Large intestine (tissue), 3 donors: ENCODE measurements around the gene DKK3. TPM values are rescaled to one million over a fixed set of nuclear protein-coding genes. Genes with fewer than 3 reads are reported as not detected.
A peak's percentile ranks its signal among the peaks of the same experiment; 100 is the strongest.

Experiments
- DNase-seq, 2 donors: peaks; one replicate each; pipeline versions ENCODE4 v3.0.0 to v3.0.0-alpha.2; 2013
- H3K27ac ChIP-seq: one replicate; pipeline ENCODE4 v1.5.1; 2013; ENCODE audit warnings: low read length
- H3K27me3 ChIP-seq: 2 replicates; pipeline ENCODE4 v1.6.1; 2013; ENCODE audit warnings: low read length; ENCODE audit not compliant: control insufficient read depth, insufficient read depth
- H3K36me3 ChIP-seq: 2 replicates; pipeline ENCODE4 v1.6.1; 2013; ENCODE audit warnings: low read length; ENCODE audit not compliant: control insufficient read depth, insufficient read depth
- H3K4me1 ChIP-seq: one replicate; pipeline ENCODE4 v1.6.1; 2013; ENCODE audit warnings: low read length; ENCODE audit not compliant: control insufficient read depth, insufficient read depth
- H3K4me3 ChIP-seq: one replicate; pipeline ENCODE4 v1.5.1; 2013; ENCODE audit warnings: low read length
- H3K9me3 ChIP-seq: one replicate; pipeline ENCODE4 v1.6.1; 2013; ENCODE audit warnings: mild to moderate bottlenecking, low read depth, low read length, moderate library complexity; ENCODE audit not compliant: control insufficient read depth
- WGBS: methylation state at CpG from one replicate; pipeline ENCODE4 v1.1.5; 2013; ENCODE audit warnings: low lambda C conversion rate; ENCODE audit not compliant: insufficient coverage; 5-methylcytosine and 5-hydroxymethylcytosine counted together
- polyA plus RNA-seq: library from polyadenylated mRNA; unstranded; fragments of 120-200 nt; gene quantifications from one replicate; pipeline ENCODE4 v1.2.1, GENCODE V29; 2013

DKK3 gene
- polyA plus RNA-seq, 1 donor, result 31.4 TPM

DNA sequence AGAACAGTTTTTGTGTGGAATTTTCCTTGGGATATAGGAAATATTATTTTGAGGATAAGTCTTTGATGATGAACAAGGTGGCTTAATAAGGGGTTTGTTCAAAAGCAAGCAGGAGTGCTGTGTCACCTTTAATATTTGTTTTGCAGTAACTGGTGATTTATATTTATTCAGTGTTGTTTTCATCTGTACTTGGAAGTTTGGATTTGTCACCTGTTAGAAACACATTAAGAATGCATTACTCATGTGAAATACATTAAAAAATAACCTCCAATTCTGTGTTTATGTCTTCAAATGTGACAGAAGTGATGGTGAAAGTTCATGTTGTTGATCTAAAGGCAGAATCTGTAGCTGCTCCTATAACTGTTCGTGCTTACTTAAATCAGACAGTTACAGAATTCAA lies 70.5 kb downstream of the DKK3 start:
- no peak overlapping the region for H3K27ac ChIP-seq
- H3K36me3 ChIP-seq, result peaks cover 55% of the 10 kb centered on the region
- no peaks in the 10 kb centered on the region for H3K4me1 ChIP-seq
- WGBS, result 88% methylated on average over 1 of the region's 1 CpG
- no peaks in the 10 kb centered on the region for H3K9me3 ChIP-seq
- H3K4me3 ChIP-seq, result no peak overlapping the region
- DNase-seq, result no peak
- no peaks in the 10 kb centered on the region for H3K27me3 ChIP-seq

DNA sequence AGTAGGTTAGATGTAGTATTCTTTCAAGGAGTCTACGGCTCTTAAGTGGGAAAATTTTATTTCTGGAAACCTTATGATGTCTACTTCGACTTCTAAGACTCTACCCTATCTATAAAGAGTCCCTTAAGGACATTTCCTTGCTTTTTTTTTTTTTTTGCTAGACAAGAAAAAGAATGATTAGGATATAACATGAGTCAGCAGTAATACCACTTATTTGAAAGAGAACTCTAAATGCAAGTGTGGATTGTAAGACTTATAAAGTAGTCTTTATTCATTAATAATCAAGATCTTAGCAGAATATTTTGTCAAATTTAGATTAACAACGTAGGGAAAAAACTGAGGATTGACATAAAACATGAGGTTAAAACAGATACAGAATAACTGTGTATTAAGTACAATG lies 71.0 kb downstream of the DKK3 start:
- Histone ChIP-seq H3K4me3 (no peak overlapping the region), H3K9me3 (no peaks in the 10 kb centered on the region), H3K4me1 (no peaks in the 10 kb centered on the region), H3K36me3 (peaks cover 54% of the 10 kb centered on the region), H3K27ac (no peak overlapping the region), H3K27me3 (no peaks in the 10 kb centered on the region)
- 100% methylated on average over 1 of the region's 3 CpGs for WGBS
- no peak for DNase-seq

DNA sequence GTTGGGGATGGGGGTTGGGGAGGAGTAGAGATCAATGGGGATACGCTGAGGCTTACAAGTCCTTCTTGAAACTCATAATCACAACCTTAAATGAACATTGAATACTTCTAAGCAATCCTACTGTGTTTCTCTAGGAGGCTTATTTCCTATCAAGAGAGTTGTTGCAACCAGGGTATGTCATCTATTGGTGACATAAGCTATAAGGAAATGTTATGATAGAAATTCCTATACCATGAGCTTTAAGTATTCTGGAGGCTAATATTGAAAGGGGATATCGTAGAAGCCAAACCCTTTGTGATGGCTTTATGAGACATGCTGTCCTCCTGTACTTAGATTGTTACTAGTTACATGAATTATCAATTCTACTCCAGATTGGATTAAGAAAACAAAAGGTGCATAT lies 72.9 kb downstream of the DKK3 start:
- peaks cover 50% of the 10 kb centered on the region for H3K36me3 ChIP-seq
- H3K4me3 ChIP-seq, result no peak overlapping the region
- H3K4me1 ChIP-seq, result no peaks in the 10 kb centered on the region
- no peaks in the 10 kb centered on the region for H3K9me3 ChIP-seq
- no peak for DNase-seq
- H3K27ac ChIP-seq, result no peak overlapping the region
- WGBS, result no CpG with 5 or more reads among the region's 2 CpGs
- H3K27me3 ChIP-seq, result no peaks in the 10 kb centered on the region

DNA sequence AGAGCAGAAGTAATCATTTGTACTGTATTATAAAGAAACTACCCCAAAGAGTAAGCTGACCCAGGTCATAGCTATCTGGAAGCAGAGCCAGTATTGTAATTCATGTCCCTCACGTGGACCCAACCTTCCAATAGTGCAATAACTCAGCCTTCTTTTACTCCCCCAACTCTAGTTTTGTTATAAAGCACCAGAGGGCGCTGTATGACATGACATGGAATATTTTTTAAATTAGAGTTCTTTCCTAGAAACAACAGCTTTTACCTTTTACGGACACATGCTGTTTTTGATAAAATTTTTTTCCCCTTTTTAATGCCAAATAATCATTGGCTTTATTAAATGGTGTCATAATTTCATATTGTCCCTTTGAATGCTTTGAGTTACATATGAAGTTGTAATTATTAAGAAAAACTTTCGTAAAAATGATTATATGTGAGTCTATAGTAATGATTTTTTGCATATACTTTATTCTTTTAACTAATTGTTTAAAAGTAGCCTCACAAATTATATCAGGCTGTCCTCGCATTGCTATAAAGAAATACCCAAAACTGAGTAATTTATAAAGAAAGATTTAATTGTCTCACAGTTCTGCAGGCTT lies 76.9 kb downstream of the DKK3 start:
- DNase-seq, result peak; percentile 5 to 26
- peaks cover 36% of the 10 kb centered on the region for H3K36me3 ChIP-seq
- H3K27ac ChIP-seq, result no peak overlapping the region
- no peaks in the 10 kb centered on the region for H3K9me3 ChIP-seq
- no peak overlapping the region for H3K4me3 ChIP-seq
- WGBS, result 76% methylated on average over 3 of the region's 5 CpGs
- no peaks in the 10 kb centered on the region for H3K27me3 ChIP-seq
- no peaks in the 10 kb centered on the region for H3K4me1 ChIP-seq

DNA sequence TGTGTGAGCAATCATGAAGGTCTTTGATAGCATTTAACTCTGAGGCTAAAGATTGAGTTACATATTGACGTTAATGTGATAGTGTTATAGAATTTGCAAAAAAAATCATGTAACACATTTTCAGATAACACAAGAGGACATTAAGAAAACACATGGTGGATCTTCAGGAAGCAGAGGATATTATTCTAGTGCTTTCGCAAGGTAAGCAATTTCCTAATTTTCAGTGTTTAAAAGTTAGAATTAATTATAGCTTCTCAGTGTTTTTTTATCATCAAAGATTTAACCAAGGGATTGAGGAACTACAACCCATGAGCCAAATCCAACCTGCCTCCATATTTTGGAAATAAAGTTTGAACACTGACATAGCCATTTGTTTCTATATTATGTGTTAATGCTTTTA lies 78.5 kb downstream of the DKK3 start:
- WGBS, result no CpG with 5 or more reads among the region's 2 CpGs
- H3K9me3 ChIP-seq, result no peaks in the 10 kb centered on the region
- no peak overlapping the region for H3K27ac ChIP-seq
- no peak overlapping the region for H3K4me3 ChIP-seq
- no peaks in the 10 kb centered on the region for H3K27me3 ChIP-seq
- peaks cover 29% of the 10 kb centered on the region for H3K36me3 ChIP-seq
- H3K4me1 ChIP-seq, result no peaks in the 10 kb centered on the region
- no peak for DNase-seq

DNA sequence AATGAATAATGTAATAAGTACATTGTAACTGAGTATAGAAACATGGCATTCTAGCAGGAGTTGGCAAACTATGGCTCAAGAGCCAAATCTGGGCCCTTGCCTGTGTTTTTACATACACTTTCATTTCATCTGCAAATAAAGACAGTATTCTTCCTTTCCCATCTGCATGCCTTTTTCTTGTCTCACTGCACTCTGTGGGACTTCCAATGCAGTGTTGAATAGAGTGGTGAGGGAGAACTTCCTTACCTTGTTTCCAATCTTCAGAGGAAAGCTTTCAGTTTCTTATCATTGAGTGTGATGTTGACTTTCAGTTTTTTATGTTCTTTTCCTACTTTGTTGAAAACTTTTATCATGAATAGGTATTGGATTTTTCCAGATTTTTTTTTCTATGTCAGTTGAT lies 84.6 kb downstream of the DKK3 start:
- Histone ChIP-seq H3K27me3 (no peaks in the 10 kb centered on the region), H3K27ac (no peak overlapping the region), H3K9me3 (no peaks in the 10 kb centered on the region), H3K4me1 (no peaks in the 10 kb centered on the region), H3K4me3 (no peak overlapping the region), H3K36me3 (peaks cover 18% of the 10 kb centered on the region)
- DNase-seq, result no peak

DNA sequence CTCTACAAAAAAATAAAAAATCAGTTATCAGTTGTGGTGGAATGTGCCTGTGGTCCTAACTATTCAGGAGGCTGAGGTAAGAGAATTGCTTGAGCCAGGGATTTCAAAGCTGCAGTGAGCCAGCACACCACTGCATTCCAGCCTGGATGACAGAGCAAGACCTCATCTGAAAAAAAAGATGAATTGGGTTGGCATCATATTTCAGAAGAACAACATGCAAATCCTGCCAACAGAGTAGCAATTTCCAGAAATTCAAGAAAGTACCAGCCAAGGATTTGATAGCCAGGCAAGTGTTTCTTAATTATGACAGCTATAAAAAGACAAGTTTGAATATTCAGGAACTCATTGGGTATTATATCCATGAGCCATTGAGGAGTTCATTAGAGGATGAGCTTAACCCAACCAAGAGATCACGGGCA lies 91.4 kb downstream of the DKK3 start:
- WGBS, result no CpG with 5 or more reads among the region's 1 CpG
- Histone ChIP-seq H3K4me3 (no peak overlapping the region), H3K27me3 (no peaks in the 10 kb centered on the region), H3K4me1 (no peaks in the 10 kb centered on the region), H3K27ac (no peak overlapping the region), H3K36me3 (peaks cover 16% of the 10 kb centered on the region), H3K9me3 (no peaks in the 10 kb centered on the region)
- DNase-seq, result no peak

DNA sequence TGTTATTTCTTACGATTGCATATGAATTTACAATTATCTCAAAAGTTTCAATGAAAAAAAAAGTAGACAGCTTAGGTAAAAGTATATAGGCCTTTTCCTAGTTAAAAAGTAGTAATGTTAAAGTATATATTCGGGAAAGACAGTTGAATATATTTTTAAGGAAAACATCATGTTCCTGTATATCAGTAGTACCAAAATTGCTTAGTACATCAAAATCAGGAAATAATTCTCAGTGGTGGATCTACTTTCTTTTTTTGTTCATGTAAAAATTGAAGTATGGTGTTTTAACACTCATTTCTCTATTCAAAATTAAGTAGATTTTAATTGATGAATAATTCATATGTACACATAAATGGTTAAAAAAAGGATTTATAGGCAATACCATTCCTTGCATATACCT lies 92.8 kb downstream of the DKK3 start:
- no peak for DNase-seq
- WGBS, result 100% methylated on average over 2 of the region's 2 CpGs
- Histone ChIP-seq H3K27me3 (no peaks in the 10 kb centered on the region), H3K4me3 (no peak overlapping the region), H3K36me3 (peaks cover 11% of the 10 kb centered on the region), H3K4me1 (no peaks in the 10 kb centered on the region), H3K9me3 (no peaks in the 10 kb centered on the region), H3K27ac (no peak overlapping the region)

DNA sequence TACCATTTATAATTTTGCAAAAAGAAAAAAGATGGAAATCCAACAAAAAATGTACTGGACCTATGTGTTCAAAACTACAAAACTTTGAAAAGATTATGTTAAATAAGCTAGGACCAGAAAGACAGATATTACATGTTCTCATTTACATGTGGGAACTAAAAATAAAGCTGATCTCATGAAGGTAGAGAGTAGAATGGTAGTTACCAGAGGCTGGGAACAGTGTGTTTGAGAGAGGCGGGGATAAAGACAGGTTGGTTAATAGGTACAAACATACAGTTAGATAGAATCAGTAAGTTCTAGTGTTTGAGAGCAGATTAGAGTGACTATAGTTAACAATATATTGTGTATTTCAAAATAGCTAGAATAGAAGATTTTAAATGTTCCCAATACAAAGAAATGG lies 95.0 kb downstream of the DKK3 start:
- no peak overlapping the region for H3K4me3 ChIP-seq
- no peak overlapping the region for H3K27ac ChIP-seq
- H3K9me3 ChIP-seq, result no peaks in the 10 kb centered on the region
- 100% methylated on average over 1 of the region's 1 CpG for WGBS
- peaks cover 17% of the 10 kb centered on the region for H3K36me3 ChIP-seq
- H3K4me1 ChIP-seq, result no peaks in the 10 kb centered on the region
- no peak for DNase-seq
- H3K27me3 ChIP-seq, result no peaks in the 10 kb centered on the region
